GM18520 (cell line): ENCODE data around the gene NGEF.

Source experiments
- ATAC-seq: cut with Tn5 transposase; IDR thresholded peaks from one replicate; pipeline ENCODE4 v1.9.1; 2021; ENCODE audit not compliant: unreplicated experiment

The NGEF gene

DNA sequence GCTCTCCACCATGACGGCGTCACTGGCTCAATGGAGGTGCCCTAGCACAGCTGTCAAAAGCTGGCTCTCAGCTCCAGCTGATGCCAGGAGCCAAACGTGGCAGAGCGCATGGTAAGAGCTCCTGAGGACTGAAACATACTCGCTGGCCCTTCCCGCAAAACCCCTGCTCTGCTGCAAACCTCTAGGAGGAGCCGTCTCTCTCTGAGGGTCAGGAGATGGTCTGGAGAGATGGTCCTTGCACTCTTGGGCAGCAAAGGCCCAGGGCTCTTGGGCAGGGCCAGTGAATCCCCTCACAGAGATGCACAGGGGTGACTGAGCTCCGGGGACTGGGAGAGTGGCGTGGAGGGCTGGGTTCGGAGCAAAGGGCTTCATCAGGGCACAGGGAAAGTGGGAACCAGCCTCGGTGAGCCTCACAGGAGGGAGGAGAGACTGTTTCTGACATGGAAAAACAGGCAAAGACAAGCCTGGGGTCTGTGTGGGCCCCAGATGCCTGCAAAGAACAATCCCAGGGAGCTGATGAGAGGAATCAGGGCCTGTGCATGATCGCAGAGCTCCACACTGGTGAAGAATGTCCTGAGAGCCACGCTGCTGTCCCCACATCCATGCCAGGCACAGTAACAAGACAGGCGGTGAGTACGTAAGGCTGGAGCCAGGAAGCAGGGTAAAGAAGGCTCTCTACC lies 125.7 kb downstream of the NGEF start:
- no peak for ATAC-seq

DNA sequence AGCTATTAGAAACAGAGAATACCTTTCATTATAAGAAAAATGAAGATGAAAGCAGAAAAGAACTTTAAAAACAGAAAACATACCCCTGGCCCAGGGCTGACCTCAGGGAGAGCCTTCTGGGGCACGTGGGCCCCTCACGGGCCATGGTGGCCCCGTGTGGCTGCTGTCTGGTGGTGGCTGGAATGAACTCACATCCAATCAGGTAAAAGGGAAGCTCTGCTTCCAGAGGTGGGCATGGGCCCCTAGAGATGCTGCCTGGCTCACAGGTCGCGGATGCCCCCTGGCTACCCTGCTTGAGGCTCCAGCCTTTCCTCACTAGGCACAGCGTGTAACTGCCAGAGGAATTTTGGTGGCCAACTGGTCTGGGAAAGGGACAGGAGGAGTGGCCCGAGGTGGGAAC lies 126.4 kb downstream of the NGEF start:
- ATAC-seq, result no peak

DNA sequence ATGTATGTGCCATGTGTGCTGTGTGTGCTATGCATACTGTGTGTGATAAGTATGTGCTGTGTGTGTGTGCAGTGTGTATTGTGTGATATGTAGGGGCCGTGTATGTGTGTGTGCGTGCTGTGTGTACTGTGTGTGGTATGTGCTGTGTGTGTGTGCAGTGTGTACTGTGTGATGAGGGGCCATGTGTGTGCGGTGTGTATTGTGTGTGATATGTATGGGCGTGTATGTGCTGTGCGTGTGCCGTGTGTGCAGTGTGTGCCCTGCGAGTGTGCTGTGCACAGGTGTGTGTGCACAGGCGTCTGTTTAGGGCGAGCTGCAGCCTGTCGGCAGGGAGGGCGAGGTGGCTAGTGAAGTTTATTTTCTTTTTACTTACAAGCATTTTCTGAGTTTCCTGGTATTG lies 126.9 kb downstream of the NGEF start:
- no peak for ATAC-seq

GRCh38 chr2:232885264-232885961 lies 127.6 kb downstream of the NGEF start:
- ATAC-seq, result no peak

GRCh38 chr2:232884549-232885263 lies 128.3 kb downstream of the NGEF start:
- ATAC-seq, result no peak

DNA sequence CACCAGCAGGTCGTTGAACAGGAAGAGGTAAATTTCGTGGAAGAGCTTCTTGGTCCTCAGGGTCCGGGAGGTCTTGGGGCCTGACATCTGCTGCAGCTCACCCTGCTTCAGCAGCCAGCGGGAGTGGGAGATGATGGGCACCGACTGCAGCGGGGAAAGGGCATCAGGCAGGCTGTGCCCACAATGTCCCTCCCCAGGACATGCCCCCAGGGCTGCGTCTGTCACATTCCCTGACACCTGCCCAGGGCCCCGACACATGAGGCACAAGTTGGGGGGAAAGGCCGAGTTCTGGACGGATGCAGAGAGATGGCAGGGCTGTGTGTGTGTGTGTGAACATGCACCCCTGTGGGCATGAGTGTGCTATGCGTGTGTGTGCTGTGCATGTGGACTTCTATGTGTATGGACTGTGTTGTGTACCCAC lies 129.0 kb downstream of the NGEF start:
- no peak for ATAC-seq

- no peak for ATAC-seq
Measured at GRCh38 chr2:232883116-232883721, 129.8 kb downstream of the NGEF start.

- no peak for ATAC-seq
Measured at GRCh38 chr2:232882505-232883115, 130.4 kb downstream of the NGEF start.

DNA sequence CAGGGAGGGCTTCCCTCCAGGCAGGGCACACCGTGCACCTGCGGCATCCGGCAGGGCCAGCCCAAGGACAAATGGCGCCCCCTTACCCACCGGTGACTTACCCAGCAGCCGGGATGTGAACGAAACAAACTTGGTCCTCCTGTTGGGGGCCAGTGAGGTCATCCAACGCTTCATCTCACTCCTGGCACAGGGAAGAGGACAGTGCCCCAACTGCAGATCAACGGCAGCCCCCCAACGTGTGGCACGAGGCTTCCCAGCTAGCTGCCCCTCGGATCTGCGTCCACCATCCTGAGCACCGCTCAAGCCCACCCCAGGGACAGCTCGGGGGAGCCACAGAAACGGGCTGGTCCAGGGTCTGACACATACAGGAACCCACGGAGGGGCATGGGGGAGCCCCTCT lies 131.0 kb downstream of the NGEF start:
- no peak for ATAC-seq

- ATAC-seq, result no peak
Measured at GRCh38 chr2:232880764-232881351, 132.2 kb downstream of the NGEF start.

DNA sequence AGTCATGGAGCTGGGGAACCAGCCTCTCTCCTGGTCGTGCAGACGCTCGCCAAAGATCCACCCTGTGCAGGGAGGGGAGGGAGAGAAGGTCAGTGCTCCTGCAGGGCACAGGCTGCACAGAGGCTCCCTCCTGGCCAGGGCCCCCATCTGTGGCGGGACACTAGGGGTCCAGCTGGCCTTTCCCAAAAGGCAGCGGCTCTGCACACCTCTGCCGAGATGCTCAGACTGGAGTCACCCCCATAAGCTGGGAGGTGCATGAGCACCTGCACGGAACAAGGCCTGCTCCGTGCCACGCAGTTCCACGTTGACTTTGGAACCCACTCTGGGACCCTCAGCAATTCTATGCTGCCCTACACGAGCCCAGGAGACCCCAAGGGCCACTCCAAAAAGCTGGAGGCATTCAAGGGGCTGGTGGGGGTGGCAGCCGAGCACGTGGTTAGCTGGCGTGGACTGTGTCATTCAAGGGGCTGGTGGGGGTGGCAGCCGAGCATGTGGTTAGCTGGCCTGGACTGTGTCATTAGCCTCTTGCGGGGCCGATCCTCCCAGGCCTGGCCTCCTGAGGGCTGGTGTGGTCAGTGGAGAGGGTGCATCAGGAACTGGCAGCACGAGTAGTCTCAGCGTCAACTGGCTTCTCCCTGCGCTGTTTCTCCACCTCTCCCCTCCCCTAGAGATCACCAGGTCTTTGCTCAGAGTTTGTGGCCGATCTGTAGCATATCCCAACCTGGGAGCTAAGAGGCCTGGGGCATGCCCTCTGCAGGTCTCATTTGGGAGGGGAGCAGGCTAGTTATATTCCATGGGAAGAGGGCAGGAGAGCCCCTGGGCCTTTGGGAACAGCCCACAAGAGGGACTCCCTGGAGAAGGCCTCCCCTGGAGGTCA lies 133.2 kb downstream of the NGEF start:
- no peak for ATAC-seq

GRCh38 chr2:232878855-232879617 lies 134.0 kb downstream of the NGEF start:
- ATAC-seq, result no peak

GRCh38 chr2:232877940-232878511 lies 135.0 kb downstream of the NGEF start:
- ATAC-seq, result no peak

- ATAC-seq, result no peak
Measured at GRCh38 chr2:232876978-232877441, 136.0 kb downstream of the NGEF start.

GRCh38 chr2:232876161-232876977 lies 136.7 kb downstream of the NGEF start:
- no peak for ATAC-seq

DNA sequence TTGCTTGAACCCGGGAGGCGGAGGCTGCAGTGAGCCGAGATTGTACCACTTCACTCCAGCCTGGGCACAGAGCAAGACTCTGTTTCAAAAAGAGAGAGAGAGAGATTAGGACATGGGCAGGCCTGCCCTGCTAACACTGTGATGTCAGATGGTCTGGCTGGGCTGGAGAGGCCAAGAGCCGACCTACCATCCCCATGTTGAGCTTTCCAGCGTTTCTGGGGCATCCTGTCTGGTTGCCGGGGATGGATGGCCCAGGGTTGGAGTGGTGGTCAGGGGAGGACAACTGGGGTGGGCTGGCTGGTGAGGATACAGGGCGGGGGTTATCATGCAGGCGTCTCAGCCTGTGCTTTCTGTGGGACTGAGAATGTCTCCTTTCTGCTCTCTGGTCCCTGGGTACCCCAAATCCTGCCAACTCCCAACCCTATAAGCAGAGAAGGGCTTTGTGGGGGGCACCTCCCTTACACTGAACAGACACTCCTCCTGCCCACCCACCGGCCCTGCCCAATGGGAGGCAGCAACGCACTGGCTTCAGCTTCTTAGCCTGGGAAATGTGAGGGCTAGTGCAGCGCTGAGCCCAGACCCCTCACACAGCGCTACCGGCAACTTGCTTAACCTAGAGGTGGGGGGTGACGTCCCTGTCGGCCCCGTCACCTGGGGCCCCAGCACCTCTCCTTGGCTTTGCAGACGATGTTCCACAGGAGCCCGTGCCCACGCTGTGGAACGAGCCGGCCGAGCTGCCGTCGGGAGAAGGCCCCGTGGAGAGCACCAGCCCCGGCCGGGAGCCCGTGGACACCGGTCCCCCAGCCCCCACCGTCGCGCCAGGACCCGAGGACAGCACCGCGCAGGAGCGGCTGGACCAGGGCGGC lies 137.6 kb downstream of the NGEF start:
- no peak for ATAC-seq

GRCh38 chr2:232874677-232875223 lies 138.3 kb downstream of the NGEF start:
- ATAC-seq, result no peak
